ENCODE measurements around the gene ZFP1. TPM values are rescaled to one million over a fixed set of nuclear protein-coding genes. Genes with fewer than 3 reads are reported as not detected.
A peak's percentile ranks its signal among the peaks of the same experiment; 100 is the strongest.

Gene ZFP1
- total and polyA plus RNA-seq, 2 experiments from 2014 or later: 9.4 to 14.4 TPM

DNA sequence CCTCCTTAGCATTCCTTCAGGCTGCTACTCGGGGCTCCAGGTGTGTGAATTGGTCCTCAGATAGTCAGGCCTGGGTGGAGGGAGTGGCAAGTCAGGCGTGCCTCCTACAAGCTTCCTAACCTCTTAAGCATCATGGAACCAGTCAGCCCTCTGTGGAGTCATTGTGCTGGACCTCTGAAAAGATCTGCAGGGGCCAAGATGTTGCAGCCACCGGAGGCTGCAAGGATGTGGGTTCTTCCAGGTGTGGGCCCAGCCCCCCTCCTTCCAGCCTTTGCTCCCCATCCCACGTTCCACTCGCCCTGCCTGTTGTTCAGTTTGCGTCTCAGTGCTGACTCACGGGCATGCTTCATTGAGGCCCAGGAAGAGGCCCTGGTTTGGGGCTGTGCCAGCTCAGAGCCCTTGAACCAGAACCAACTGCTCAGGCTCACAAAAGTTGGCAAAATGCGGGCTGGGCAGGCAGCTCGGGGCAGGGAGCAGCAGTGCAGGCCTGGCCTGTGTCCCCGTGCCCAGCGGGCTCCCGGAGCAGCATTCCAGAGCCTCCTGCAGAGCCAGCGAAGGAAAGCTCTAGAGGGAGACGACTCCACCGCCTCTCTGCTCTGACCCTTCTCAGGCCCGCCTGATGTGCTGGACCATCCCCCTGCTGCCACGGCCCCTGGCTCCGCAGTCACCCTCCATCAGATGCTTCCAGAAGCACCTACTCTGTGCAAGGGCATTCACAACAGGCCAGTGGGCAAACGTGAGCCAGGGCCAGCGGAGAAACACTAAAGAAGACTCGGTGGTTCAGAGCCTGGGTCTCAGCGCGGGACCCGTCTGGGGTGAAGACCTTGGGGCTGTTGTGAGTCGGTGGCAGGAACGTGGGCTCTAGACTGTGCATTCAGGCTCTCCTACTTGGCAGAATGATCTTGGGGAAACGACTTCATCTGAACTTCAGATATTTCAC is 39.3 kb upstream of the ZFP1 start:
- WGBS (ENCODE audit: low lambda C conversion rate, missing lambda C conversion rate): 84% methylated on average over 27 of the region's 27 CpGs
- Histone ChIP-seq H3K4me1 (ENCODE audit: insufficient read depth) (peaks cover 43% of the 10 kb centered on the region), H3K4me2 (no peak overlapping the region), H3K36me3 (replicated peaks; ENCODE audit: insufficient read depth, low read depth) (no peaks in the 10 kb centered on the region), H3K4me3 (no peak overlapping the region), H3K9me2 (replicated peaks; ENCODE audit: insufficient read depth) (no peaks in the 10 kb centered on the region), H3K9me3 (ENCODE audit: low read depth) (no peaks in the 10 kb centered on the region), H3K27ac (peak overlapping the region; percentile 34), H3K79me2 (peaks cover 4% of the 10 kb centered on the region), H3K27me3 (no peaks in the 10 kb centered on the region), H4K20me1 (ENCODE audit: insufficient read depth, poor library complexity, severe bottlenecking) (peaks cover 2% of the 10 kb centered on the region), H2AFZ (no peak overlapping the region)
- TF ChIP-seq, protein P1, sequence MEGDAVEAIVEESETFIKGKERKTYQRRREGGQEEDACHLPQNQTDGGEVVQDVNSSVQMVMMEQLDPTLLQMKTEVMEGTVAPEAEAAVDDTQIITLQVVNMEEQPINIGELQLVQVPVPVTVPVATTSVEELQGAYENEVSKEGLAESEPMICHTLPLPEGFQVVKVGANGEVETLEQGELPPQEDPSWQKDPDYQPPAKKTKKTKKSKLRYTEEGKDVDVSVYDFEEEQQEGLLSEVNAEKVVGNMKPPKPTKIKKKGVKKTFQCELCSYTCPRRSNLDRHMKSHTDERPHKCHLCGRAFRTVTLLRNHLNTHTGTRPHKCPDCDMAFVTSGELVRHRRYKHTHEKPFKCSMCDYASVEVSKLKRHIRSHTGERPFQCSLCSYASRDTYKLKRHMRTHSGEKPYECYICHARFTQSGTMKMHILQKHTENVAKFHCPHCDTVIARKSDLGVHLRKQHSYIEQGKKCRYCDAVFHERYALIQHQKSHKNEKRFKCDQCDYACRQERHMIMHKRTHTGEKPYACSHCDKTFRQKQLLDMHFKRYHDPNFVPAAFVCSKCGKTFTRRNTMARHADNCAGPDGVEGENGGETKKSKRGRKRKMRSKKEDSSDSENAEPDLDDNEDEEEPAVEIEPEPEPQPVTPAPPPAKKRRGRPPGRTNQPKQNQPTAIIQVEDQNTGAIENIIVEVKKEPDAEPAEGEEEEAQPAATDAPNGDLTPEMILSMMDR (IDR thresholded peaks at IDR 0.05; ENCODE audit: poor library complexity): no peak
- TF ChIP-seq EZH2phosphoT487 (IDR thresholded peaks at IDR 0.05; ENCODE audit: low read depth, severe bottlenecking, unreplicated experiment) (no peak), EZH2 (IDR thresholded peaks at IDR 0.05; ENCODE audit: borderline replicate concordance) (no peak)
- DNase-seq (ENCODE audit: low spot score): peak; percentile 70

DNA sequence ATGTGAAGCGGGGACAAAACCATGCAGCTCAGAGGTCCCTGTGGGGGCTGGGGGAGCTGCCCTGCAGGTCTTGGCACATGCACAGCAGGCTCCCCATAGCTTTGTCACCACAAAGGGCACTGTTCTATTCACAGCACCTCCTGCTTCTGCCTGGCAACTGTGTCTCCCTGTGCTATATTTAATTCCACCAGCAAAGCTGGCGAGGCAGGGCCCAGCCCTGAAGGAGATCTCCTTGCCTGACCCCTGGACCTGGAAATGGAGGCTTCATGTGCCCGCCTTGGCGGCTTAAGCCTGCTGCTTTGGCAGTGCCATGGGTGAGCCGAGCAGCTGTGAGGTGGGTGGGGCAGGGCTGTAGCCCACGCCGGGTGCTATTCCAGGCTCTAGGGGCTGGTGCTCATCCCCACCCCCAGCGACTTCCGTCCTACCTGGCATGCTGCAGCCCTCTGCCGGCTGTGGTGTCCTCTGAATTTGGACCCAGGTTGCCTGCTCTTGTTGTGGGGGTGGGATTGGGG is 38.5 kb upstream of the ZFP1 start:
- DNase-seq (ENCODE audit: low spot score): no peak
- H3K27ac ChIP-seq: peak overlapping the region; percentile 36
- H3K36me3 ChIP-seq (replicated peaks; ENCODE audit: insufficient read depth, low read depth): no peaks in the 10 kb centered on the region
- no peaks in the 10 kb centered on the region for H3K9me3 ChIP-seq (ENCODE audit: low read depth)
- TF ChIP-seq EZH2phosphoT487 (IDR thresholded peaks at IDR 0.05; ENCODE audit: low read depth, severe bottlenecking, unreplicated experiment) (no peak), EZH2 (IDR thresholded peaks at IDR 0.05; ENCODE audit: borderline replicate concordance) (no peak)
- TF ChIP-seq, protein P1 (IDR thresholded peaks at IDR 0.05; ENCODE audit: poor library complexity): no peak
- 93% methylated on average over 10 of the region's 10 CpGs for WGBS (ENCODE audit: low lambda C conversion rate, missing lambda C conversion rate)
- no peaks in the 10 kb centered on the region for H3K79me2 ChIP-seq
- H2AFZ ChIP-seq: no peak overlapping the region
- no peaks in the 10 kb centered on the region for H3K9me2 ChIP-seq (replicated peaks; ENCODE audit: insufficient read depth)
- no peak overlapping the region for H3K4me2 ChIP-seq
- peaks cover under 1% of the 10 kb centered on the region for H4K20me1 ChIP-seq (ENCODE audit: insufficient read depth, poor library complexity, severe bottlenecking)
- peaks cover 43% of the 10 kb centered on the region for H3K4me1 ChIP-seq (ENCODE audit: insufficient read depth)
- no peak overlapping the region for H3K4me3 ChIP-seq
- H3K27me3 ChIP-seq: no peaks in the 10 kb centered on the region

DNA sequence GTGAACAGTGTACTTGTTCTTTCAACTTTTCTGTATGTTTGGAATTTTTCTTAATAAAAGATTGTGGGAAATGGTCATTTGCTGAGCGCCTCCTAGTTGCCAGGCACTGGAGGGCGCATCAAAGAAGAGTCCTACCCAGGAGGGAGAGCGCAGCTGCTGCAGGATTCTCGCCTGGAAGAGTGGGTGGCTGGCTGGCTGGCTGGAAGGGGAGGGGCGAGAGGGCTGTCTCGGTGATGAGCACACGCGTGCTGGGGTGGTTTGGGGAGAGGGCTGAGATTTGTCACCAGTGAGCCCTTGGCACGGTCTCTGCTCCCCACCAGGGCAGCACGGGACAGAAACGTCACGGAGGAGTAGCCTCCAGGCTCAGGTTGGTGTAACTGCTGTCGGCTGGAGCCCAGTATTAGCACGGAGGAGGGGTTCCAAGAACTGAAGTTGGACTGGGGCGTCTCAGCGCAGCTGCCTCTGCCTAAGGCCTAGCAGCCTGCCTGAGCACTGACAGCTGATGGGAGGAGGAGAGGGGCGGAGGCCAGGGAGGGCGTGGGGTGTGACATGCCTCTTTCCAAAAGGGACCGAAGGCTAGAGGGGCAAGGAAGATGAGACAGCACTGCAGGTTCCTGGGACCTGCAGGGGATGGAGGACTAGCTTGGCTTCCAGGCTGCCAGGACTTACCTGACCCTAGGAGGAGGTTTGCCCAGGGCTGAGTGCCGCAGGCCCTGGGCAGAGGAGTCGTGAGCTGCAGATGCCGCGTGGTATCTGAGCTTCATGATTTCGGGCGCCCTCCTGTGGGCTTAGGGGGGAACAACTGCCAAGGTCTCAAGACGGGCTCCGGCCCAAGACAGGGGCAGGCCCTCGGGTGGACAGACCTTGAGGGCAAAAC is 37.4 kb upstream of the ZFP1 start:
- TF ChIP-seq EZH2phosphoT487 (IDR thresholded peaks at IDR 0.05; ENCODE audit: low read depth, severe bottlenecking, unreplicated experiment) (no peak), EZH2 (IDR thresholded peaks at IDR 0.05; ENCODE audit: borderline replicate concordance) (no peak)
- TF ChIP-seq, protein P1 (IDR thresholded peaks at IDR 0.05; ENCODE audit: poor library complexity): peak; percentile 87
- H3K27me3 ChIP-seq: no peaks in the 10 kb centered on the region
- no peaks in the 10 kb centered on the region for H3K79me2 ChIP-seq
- peak overlapping the region; percentile 65 for H3K4me2 ChIP-seq
- peak overlapping the region; percentile 36 for H3K27ac ChIP-seq
- DNase-seq (ENCODE audit: low spot score): peak; percentile 94
- peaks cover 36% of the 10 kb centered on the region for H3K4me1 ChIP-seq (ENCODE audit: insufficient read depth)
- no peaks in the 10 kb centered on the region for H3K9me3 ChIP-seq (ENCODE audit: low read depth)
- WGBS (ENCODE audit: low lambda C conversion rate, missing lambda C conversion rate): 23% methylated on average over 28 of the region's 28 CpGs
- H4K20me1 ChIP-seq (ENCODE audit: insufficient read depth, poor library complexity, severe bottlenecking): no peaks in the 10 kb centered on the region
- no peaks in the 10 kb centered on the region for H3K36me3 ChIP-seq (replicated peaks; ENCODE audit: insufficient read depth, low read depth)
- no peaks in the 10 kb centered on the region for H3K9me2 ChIP-seq (replicated peaks; ENCODE audit: insufficient read depth)
- no peak overlapping the region for H3K4me3 ChIP-seq
- no peak overlapping the region for H2AFZ ChIP-seq
